IPS-20b (cell line): ENCODE measurements around the gene SCNN1G.

Experiments used
- H3K27ac ChIP-seq: one replicate; pipeline ENCODE4 v1.5.1; 2013; ENCODE audit warnings: low read length
- H3K27me3 ChIP-seq: 2 replicates; pipeline ENCODE4 v1.6.1; 2013; ENCODE audit warnings: mild to moderate bottlenecking, low read length, inconsistent platforms; ENCODE audit not compliant: insufficient read depth
- H3K36me3 ChIP-seq: 2 replicates; pipeline ENCODE4 v1.6.1; 2013; ENCODE audit warnings: low read depth, mild to moderate bottlenecking, inconsistent platforms, low read length, moderate library complexity; ENCODE audit not compliant: insufficient read depth
- H3K4me1 ChIP-seq: 2 replicates; pipeline ENCODE4 v1.6.1; 2013; ENCODE audit warnings: mild to moderate bottlenecking, control low read depth, inconsistent platforms, low read length, moderate library complexity; ENCODE audit not compliant: insufficient read depth
- H3K4me3 ChIP-seq: 2 replicates; pipeline ENCODE4 v1.5.1; 2013; ENCODE audit warnings: mild to moderate bottlenecking, low read length, inconsistent platforms
- H3K9ac ChIP-seq: 2 replicates; pipeline ENCODE4 v1.6.1; 2013; ENCODE audit warnings: low read depth, mild to moderate bottlenecking, inconsistent platforms, low read length, moderate library complexity
- H3K9me3 ChIP-seq: 2 replicates; pipeline ENCODE4 v1.6.1; 2013; ENCODE audit warnings: mild to moderate bottlenecking, low read depth, low read length, inconsistent platforms; ENCODE audit not compliant: insufficient read depth

Gene SCNN1G

DNA sequence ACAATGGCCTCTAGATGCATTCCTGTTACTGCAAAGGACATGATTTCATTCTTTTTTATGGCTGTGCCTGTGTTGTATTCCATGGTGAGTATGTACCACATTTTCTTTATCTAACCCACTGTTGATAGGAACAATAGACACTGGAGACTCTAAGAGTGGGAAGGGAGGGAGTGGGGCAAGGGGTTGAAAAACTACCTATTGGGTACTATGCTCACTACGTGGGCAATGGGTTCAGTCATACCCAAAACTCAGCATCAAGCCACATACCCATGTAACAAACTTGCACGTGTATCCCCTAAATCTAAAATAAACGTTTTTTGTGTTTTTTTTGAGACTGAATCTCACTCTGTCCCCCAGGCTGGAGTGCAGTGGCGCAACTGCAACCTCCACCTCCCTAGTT, 72.5 kb downstream of the SCNN1G start:
- no peaks in the 10 kb centered on the region for H3K27me3 ChIP-seq
- no peaks in the 10 kb centered on the region for H3K36me3 ChIP-seq
- no peak overlapping the region for H3K4me3 ChIP-seq
- no peak overlapping the region for H3K27ac ChIP-seq
- H3K9ac ChIP-seq: no peak overlapping the region
- H3K4me1 ChIP-seq: no peaks in the 10 kb centered on the region
- H3K9me3 ChIP-seq: no peaks in the 10 kb centered on the region

DNA sequence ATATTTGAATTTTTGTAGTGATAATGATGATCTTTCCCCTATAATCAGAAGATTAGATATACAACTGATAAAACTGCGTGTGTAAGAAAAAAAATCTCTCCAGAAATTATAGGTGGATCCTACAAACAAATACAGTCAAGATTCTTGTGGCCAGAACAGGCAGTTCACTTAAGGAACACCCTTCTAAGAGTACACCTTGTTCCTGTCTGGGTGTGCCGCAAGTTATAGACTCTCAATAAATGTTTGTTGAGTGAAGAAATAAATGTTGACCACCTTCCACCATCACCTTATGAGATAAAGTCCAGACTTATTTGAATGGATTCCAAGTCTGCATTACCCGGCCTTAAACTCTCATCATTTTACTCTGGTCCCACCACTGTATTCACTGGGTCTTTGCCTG, 73.9 kb downstream of the SCNN1G start:
- no peak overlapping the region for H3K27ac ChIP-seq
- no peaks in the 10 kb centered on the region for H3K4me1 ChIP-seq
- H3K36me3 ChIP-seq: no peaks in the 10 kb centered on the region
- H3K9ac ChIP-seq: no peak overlapping the region
- no peaks in the 10 kb centered on the region for H3K27me3 ChIP-seq
- H3K9me3 ChIP-seq: no peaks in the 10 kb centered on the region
- H3K4me3 ChIP-seq: no peak overlapping the region

DNA sequence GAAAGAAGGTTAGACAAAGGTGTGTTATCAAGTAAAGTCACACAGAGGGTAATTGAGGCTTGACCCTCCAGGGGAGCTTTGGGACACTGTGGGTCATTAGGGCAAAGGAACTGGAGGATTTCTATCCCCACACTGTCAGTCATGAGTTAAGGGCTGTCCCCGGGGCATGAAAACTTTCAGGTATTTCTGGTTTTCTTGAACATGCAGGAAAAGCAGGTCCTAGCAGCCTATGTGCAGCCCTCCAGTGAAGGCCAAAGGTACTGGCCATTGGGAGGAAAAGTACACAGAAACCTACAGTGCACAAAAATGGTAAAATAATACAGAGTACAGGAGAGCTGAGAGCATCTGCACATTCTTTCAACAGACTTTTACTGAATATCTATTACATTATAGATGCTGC, 75.1 kb downstream of the SCNN1G start:
- Histone ChIP-seq H3K27ac (no peak overlapping the region), H3K9me3 (no peaks in the 10 kb centered on the region), H3K9ac (no peak overlapping the region), H3K27me3 (no peaks in the 10 kb centered on the region), H3K4me3 (no peak overlapping the region), H3K4me1 (no peaks in the 10 kb centered on the region), H3K36me3 (no peaks in the 10 kb centered on the region)

DNA sequence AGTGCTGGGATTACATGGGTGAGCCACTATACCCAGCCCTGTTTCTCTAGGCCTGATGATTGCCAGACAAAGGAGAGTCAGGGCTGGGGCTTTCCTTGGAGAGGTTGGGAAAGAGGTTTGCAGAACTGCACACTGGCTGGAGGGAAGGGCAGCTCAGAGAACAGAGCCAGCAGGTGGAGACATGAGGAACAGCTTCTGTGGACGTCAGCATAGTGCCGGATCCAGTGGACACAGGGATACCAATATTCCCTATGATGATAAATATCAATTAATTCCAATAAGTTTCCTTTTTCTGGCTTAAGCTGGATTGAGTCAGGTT, 76.3 kb downstream of the SCNN1G start:
- no peaks in the 10 kb centered on the region for H3K36me3 ChIP-seq
- H3K4me3 ChIP-seq: no peak overlapping the region
- no peaks in the 10 kb centered on the region for H3K27me3 ChIP-seq
- no peak overlapping the region for H3K9ac ChIP-seq
- no peaks in the 10 kb centered on the region for H3K9me3 ChIP-seq
- H3K27ac ChIP-seq: no peak overlapping the region
- H3K4me1 ChIP-seq: no peaks in the 10 kb centered on the region
